GM12801 (cell line): ENCODE results near the gene C7orf33.

Experiments used
- CTCF ChIP-seq: IDR thresholded peaks from one replicate; pipeline ENCODE4 v1.5.1; 2011; ENCODE audit warnings: control low read depth; ENCODE audit not compliant: insufficient read length; ENCODE audit errors: extremely low read depth

C7orf33 gene

DNA sequence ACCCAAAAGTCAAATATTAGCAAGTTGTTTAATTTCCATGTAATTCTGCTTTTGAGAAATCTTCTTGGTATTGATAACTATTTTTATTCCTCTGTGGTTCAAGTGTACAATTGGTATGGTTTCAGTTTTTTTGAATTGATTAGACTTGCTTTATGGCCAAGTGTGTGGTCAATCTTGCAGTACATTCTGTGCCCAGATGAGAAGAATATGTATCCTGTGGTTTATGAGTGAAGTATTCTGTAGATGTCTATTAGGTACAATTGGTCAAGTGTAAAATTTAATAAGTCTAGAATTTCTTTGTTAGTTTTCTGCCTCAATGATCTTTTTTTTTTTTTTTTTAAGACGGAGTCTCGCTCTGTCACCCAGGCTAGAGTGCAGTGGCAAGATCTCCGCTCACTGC lies 36.6 kb upstream of the C7orf33 start:
- no peak for TF ChIP-seq CTCF

- TF ChIP-seq CTCF, result no peak
These were observed 33.7 kb upstream of the C7orf33 start for GRCh38 chr7:148556892-148557291.

- no peak for TF ChIP-seq CTCF
These were observed 31.7 kb upstream of the C7orf33 start for GRCh38 chr7:148558914-148559313.

GRCh38 chr7:148561099-148561498 lies 29.5 kb upstream of the C7orf33 start:
- no peak for TF ChIP-seq CTCF

- no peak for TF ChIP-seq CTCF
These were observed 26.8 kb upstream of the C7orf33 start for GRCh38 chr7:148563583-148564274.

GRCh38 chr7:148566736-148567135 lies 23.8 kb upstream of the C7orf33 start:
- no peak for TF ChIP-seq CTCF

GRCh38 chr7:148567524-148567923 lies 23.0 kb upstream of the C7orf33 start:
- TF ChIP-seq CTCF, result no peak
